ENCODE measurements around the gene PIGS. TPM values are rescaled to one million over a fixed set of nuclear protein-coding genes. Genes with fewer than 3 reads are reported as not detected.

PIGS gene
- total and polyA plus RNA-seq, 2 donors (not counting 1 experiment from before 2014, with no cell fraction given) = 53.7 to 68.4 TPM

DNA sequence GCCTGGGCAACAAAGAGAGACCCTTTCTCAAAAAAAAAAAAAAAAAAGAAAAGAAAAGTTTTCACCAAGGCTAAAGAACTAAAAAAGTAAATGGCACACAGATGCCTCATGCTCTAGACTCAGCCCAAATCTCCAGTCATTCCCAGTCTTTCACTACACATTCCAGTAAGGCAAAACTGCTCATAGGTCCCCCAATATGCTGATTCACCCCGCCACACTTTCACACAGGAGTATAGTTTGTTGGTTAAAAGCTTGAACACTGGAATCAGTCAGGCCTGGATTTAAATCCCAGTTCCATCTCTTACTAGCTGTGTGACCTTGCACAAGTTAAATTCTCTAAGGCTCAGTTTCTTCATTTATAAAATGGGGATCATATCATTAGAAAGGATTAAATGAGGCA, 1.9 kb downstream of the PIGS start:
- Histone ChIP-seq H3K4me2 (ENCODE audit: extremely low read depth, insufficient read depth, low read length) (no peak overlapping the region), H2AFZ (ENCODE audit: low read length) (no peak overlapping the region), H3K27ac (ENCODE audit: insufficient read depth, low read length) (no peak overlapping the region), H4K20me1 (ENCODE audit: control insufficient read depth, extremely low read depth, insufficient read depth, low read length) (no peaks in the 10 kb centered on the region), H3K27me3 (ENCODE audit: control insufficient read depth, insufficient read depth, low read length) (no peaks in the 10 kb centered on the region), H3K9me3 (ENCODE audit: control insufficient read depth, insufficient read depth, low read depth, low read length) (no peaks in the 10 kb centered on the region), H3K9ac (ENCODE audit: insufficient read depth, low read length) (no peak overlapping the region), H3K4me3 (replicated peaks in 1 of 4; ENCODE audit: control extremely low read depth in 1 of 4, insufficient read depth in 1 of 4, low read depth in 3 of 4, low read length in 4 of 4) (peak overlapping the region in 1 of 4 experiments; percentile 89), H3K79me2 (ENCODE audit: control insufficient read depth, insufficient read depth, low read length) (peaks cover 12% of the 10 kb centered on the region), H3K36me3 (ENCODE audit: control insufficient read depth, insufficient read depth, low read length) (peaks cover 3% of the 10 kb centered on the region), H3K4me1 (ENCODE audit: control insufficient read depth, extremely low read depth, insufficient read depth, low read length) (no peaks in the 10 kb centered on the region)
- no peak for DNase-seq (ENCODE audit: low read depth in 2 of 2)
- TF ChIP-seq EZH2 (IDR thresholded peaks at IDR 0.05; ENCODE audit: low read length, missing control alignments) = no peak

DNA sequence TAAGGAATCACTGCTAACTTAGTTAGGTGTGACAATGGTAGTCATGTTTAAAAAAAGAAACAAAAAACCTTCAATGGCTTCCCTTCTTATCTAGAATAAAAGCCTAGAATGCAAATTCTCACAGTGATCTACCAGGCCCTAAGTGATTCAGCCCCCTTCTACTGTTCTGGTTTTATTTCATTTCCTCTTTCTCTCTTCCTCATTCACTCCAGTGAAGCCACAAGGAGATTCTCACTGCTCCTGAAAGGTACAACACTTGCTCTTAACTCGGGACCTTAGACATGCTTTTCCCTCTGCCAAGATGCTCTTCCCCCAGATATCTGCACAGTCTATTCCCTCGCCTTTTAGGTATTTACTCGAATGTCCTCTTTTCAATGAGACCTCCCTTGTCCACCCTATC, 3.7 kb downstream of the PIGS start:
- Histone ChIP-seq H3K79me2 (ENCODE audit: control insufficient read depth, insufficient read depth, low read length) (peaks cover 12% of the 10 kb centered on the region), H3K4me1 (ENCODE audit: control insufficient read depth, extremely low read depth, insufficient read depth, low read length) (peaks cover 7% of the 10 kb centered on the region), H4K20me1 (ENCODE audit: control insufficient read depth, extremely low read depth, insufficient read depth, low read length) (no peaks in the 10 kb centered on the region), H3K27me3 (ENCODE audit: control insufficient read depth, insufficient read depth, low read length) (no peaks in the 10 kb centered on the region), H2AFZ (ENCODE audit: low read length) (no peak overlapping the region), H3K36me3 (ENCODE audit: control insufficient read depth, insufficient read depth, low read length) (no peaks in the 10 kb centered on the region), H3K27ac (ENCODE audit: insufficient read depth, low read length) (no peak overlapping the region), H3K9me3 (ENCODE audit: control insufficient read depth, insufficient read depth, low read depth, low read length) (no peaks in the 10 kb centered on the region), H3K9ac (ENCODE audit: insufficient read depth, low read length) (no peak overlapping the region), H3K4me2 (ENCODE audit: extremely low read depth, insufficient read depth, low read length) (no peak overlapping the region), H3K4me3 (replicated peaks in 1 of 4; ENCODE audit: control extremely low read depth in 1 of 4, insufficient read depth in 1 of 4, low read depth in 3 of 4, low read length in 4 of 4) (no peak overlapping the region)
- no peak for DNase-seq (ENCODE audit: low read depth in 2 of 2)
- TF ChIP-seq EZH2 (IDR thresholded peaks at IDR 0.05; ENCODE audit: low read length, missing control alignments) = no peak
- TF ChIP-seq, protein P1, sequence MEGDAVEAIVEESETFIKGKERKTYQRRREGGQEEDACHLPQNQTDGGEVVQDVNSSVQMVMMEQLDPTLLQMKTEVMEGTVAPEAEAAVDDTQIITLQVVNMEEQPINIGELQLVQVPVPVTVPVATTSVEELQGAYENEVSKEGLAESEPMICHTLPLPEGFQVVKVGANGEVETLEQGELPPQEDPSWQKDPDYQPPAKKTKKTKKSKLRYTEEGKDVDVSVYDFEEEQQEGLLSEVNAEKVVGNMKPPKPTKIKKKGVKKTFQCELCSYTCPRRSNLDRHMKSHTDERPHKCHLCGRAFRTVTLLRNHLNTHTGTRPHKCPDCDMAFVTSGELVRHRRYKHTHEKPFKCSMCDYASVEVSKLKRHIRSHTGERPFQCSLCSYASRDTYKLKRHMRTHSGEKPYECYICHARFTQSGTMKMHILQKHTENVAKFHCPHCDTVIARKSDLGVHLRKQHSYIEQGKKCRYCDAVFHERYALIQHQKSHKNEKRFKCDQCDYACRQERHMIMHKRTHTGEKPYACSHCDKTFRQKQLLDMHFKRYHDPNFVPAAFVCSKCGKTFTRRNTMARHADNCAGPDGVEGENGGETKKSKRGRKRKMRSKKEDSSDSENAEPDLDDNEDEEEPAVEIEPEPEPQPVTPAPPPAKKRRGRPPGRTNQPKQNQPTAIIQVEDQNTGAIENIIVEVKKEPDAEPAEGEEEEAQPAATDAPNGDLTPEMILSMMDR (conservative IDR thresholded peaks at IDR 0.05 in 1 of 2, IDR thresholded peaks at IDR 0.05 in 1 of 2; ENCODE audit: low read depth in 1 of 2, low read length in 2 of 2) = no peak

DNA sequence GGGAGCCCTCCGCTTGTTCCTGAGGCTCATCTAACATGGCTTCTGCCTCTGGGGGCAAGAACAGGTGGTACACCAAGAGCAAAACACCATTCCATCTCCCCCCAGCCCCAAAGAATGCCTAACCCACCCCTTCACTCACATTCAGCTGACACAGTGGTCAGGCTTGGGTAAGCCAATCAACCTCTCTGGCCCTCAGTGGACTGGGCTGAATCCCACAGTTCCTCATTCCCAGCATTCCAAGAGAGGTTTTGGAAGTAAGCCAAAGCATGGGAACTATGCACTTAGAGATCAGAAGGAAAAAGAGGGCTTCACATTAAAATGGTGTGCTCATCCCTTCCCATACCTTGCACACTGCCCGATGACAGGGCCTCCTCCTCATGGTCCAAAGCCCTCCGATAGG, 7.8 kb downstream of the PIGS start:
- DNase-seq (ENCODE audit: low read depth in 2 of 2) = peak; percentile 24 to 69
- TF ChIP-seq EZH2 (IDR thresholded peaks at IDR 0.05; ENCODE audit: low read length, missing control alignments) = no peak
- TF ChIP-seq, protein P1 (conservative IDR thresholded peaks at IDR 0.05 in 1 of 2, IDR thresholded peaks at IDR 0.05 in 1 of 2; ENCODE audit: low read depth in 1 of 2, low read length in 2 of 2) = no peak
- no peak overlapping the region for H3K4me3 ChIP-seq (replicated peaks in 1 of 4; ENCODE audit: control extremely low read depth in 1 of 4, insufficient read depth in 1 of 4, low read depth in 3 of 4, low read length in 4 of 4)
- peaks cover 9% of the 10 kb centered on the region for H3K36me3 ChIP-seq (ENCODE audit: control insufficient read depth, insufficient read depth, low read length)
- peaks cover 7% of the 10 kb centered on the region for H3K4me1 ChIP-seq (ENCODE audit: control insufficient read depth, extremely low read depth, insufficient read depth, low read length)
- no peak overlapping the region for H3K9ac ChIP-seq (ENCODE audit: insufficient read depth, low read length)
- no peaks in the 10 kb centered on the region for H4K20me1 ChIP-seq (ENCODE audit: control insufficient read depth, extremely low read depth, insufficient read depth, low read length)
- no peak overlapping the region for H2AFZ ChIP-seq (ENCODE audit: low read length)
- H3K27me3 ChIP-seq (ENCODE audit: control insufficient read depth, insufficient read depth, low read length) = no peaks in the 10 kb centered on the region
- H3K27ac ChIP-seq (ENCODE audit: insufficient read depth, low read length) = no peak overlapping the region
- no peaks in the 10 kb centered on the region for H3K9me3 ChIP-seq (ENCODE audit: control insufficient read depth, insufficient read depth, low read depth, low read length)
- H3K79me2 ChIP-seq (ENCODE audit: control insufficient read depth, insufficient read depth, low read length) = no peaks in the 10 kb centered on the region
- H3K4me2 ChIP-seq (ENCODE audit: extremely low read depth, insufficient read depth, low read length) = no peak overlapping the region
